Fibroblast of villous mesenchyme (primary cell): ENCODE data around the gene SHH. TPM values are rescaled to one million over a fixed set of nuclear protein-coding genes. Genes with fewer than 3 reads are reported as not detected.

ENCODE experiments used
- DNase-seq: peaks from one replicate; pipeline ENCODE4 v3.0.0-alpha.2; 2010; ENCODE audit warnings: low read depth
- H3K4me3 ChIP-seq: 2 replicates; pipeline ENCODE4 v1.5.1; 2011; ENCODE audit warnings: low read depth, mild to moderate bottlenecking, low read length
- total RNA-seq: library from RNA; depleted of rRNA; stranded (reverse); fragments of >200 nt; gene quantifications from 2 replicates; pipeline ENCODE4 v1.2.3, GENCODE V29; 2012
- TF ChIP-seq, protein P1 (sequence below): IDR thresholded peaks from 2 replicates; pipeline ENCODE4 v1.5.1; 2012; ENCODE audit warnings: low read depth, mild to moderate bottlenecking, low read length; ENCODE audit not compliant: insufficient read depth

Gene SHH
- total RNA-seq, 1 donor, result not detected

DNA sequence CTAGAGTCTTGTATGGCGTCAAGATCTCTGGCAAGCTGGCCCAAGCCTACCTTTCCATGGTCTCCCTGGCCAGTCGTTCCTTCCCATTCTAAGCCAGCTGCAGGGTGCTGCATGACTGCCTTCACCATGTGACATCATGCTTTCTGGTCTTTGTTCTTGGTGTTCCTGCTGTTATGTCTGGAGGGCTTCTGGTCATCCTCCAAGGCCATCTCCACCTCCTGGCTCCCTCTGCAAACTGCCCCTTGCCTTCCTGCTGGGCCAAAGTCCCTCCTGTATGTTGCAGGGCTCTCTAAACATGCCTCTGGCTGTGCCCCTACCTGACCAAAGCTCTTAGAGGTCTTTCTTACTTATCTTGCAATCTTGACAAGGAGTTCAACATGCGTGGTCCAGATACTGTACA lies 44.4 kb upstream of the SHH start:
- TF ChIP-seq, protein P1, sequence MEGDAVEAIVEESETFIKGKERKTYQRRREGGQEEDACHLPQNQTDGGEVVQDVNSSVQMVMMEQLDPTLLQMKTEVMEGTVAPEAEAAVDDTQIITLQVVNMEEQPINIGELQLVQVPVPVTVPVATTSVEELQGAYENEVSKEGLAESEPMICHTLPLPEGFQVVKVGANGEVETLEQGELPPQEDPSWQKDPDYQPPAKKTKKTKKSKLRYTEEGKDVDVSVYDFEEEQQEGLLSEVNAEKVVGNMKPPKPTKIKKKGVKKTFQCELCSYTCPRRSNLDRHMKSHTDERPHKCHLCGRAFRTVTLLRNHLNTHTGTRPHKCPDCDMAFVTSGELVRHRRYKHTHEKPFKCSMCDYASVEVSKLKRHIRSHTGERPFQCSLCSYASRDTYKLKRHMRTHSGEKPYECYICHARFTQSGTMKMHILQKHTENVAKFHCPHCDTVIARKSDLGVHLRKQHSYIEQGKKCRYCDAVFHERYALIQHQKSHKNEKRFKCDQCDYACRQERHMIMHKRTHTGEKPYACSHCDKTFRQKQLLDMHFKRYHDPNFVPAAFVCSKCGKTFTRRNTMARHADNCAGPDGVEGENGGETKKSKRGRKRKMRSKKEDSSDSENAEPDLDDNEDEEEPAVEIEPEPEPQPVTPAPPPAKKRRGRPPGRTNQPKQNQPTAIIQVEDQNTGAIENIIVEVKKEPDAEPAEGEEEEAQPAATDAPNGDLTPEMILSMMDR, result no peak
- no peak for DNase-seq
- no peak overlapping the region for H3K4me3 ChIP-seq

DNA sequence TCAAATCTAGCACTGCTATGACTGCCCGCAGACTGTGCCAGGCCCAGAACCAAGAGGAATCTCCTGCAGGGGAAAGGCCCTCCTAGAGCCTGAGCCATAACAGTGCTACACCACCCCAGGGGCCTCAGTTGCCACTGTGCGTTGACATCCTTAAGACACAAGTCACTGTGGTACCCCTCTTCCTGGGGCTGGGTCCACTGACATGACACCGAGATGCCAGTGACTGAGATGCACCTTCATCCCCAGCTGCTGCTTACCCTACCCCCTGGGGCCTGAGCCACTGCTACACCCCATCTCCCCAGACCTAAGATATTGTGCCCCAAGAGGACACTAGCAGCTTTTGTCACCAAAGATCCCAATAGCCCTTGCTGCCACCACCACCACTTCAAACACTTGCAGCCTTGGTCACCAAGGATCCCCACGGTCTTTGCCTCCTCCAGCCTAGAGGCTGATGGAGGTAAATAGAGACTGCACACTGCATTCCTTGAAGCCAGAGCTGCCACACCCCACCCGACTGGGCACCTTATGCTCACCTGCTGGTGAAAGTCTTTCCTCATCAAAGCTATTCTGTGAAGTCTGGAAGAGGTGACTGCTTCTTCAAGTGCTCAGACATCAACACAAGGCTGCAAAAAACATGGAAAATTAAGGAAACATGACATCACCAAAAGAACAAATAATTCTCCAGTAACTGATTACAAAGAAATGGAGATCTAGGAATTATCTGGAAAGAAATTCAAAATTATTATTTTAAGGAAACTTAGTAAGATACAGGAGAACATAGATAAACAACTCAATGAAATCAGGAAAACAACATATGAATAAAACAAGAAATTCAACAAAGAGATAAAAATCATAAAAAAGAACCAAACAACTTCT lies 40.4 kb upstream of the SHH start:
- TF ChIP-seq, protein P1, result no peak
- DNase-seq, result no peak
- H3K4me3 ChIP-seq, result no peak overlapping the region

DNA sequence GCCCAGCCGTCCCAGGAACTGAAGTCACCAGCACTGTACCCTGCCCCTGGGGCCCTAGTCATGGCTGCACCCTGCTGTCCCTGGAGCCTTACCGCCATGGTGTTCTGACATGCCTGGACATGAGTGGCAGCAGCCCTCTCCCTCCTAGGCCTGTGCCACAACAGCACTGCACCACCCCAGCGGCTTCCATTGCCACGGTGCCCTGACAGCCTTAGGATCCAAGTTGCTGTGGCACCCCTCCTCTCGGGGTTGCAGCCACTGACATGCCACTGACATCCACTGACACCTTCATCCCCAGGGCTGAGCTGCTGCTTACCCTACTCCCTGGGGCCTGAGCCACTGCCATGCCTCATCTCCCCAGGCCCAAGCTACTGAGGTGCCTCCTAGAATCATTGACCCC lies 39.6 kb upstream of the SHH start:
- no peak for DNase-seq
- TF ChIP-seq, protein P1, result no peak
- H3K4me3 ChIP-seq, result no peak overlapping the region

DNA sequence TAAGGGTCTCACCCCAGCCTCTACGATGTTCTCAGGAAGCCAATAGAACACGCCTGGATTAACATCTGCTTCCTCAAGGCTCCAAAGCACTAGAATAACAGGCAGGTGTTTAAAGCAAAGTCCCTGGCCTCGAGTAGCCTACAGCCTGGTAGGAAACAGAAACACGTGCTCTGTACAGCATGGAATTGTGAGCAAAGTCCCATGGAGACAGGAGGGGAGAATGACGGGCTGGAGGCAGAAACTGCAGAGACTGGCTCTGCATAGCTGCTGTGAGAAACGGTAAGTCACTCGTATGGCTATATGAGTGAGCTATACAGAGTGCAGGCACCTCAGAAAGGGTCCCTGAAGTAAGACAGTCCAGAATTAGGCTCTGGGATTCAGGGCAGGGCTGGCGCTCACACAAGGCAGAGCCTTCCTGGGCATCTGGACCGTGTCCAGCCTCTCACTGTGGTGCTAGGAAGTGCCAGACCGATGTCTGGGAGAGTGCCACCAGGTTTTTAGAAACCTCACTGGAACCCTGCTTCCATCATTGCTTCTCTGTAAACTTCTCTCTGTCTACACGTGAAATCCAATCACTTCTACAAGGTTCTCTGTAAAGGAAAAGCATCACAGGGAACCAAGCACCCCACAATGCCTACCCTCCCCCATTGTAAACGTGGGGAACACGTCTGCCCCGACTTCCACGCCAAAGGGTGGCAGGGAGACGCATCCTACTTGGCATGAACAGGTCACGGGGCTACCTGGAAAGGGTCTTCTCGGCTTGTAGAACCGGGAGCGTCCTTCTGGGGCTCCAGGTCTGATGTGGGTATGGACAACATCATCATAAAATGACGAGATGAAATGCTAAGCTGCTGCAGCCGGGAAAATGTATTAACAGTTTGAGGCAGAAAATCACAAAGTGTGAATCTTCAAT lies 38.8 kb upstream of the SHH start:
- no peak overlapping the region for H3K4me3 ChIP-seq
- TF ChIP-seq, protein P1, result no peak
- DNase-seq, result no peak

DNA sequence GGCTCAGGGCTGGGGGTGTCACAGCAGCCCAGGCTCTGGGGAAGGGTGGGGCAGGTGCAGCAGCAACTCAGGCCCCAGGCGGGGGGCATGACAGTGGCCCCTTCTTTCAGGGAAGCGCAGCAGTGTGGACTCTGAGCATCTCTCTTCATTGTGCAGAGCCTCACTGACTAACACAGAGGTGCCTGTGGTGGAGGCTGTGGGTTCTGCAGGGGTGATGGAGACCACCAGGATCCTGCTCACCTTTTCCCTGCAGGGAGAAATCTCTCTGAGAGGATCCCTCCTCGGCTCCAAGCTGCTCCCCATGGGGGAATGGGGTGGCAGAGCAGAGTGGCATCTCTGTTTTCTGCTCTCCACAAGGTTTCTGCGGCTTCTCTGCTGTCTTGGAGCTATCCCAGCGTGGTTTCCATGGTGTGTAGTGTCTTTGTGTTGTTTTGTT lies 37.8 kb upstream of the SHH start:
- DNase-seq, result no peak
- no peak overlapping the region for H3K4me3 ChIP-seq
- TF ChIP-seq, protein P1, result no peak

DNA sequence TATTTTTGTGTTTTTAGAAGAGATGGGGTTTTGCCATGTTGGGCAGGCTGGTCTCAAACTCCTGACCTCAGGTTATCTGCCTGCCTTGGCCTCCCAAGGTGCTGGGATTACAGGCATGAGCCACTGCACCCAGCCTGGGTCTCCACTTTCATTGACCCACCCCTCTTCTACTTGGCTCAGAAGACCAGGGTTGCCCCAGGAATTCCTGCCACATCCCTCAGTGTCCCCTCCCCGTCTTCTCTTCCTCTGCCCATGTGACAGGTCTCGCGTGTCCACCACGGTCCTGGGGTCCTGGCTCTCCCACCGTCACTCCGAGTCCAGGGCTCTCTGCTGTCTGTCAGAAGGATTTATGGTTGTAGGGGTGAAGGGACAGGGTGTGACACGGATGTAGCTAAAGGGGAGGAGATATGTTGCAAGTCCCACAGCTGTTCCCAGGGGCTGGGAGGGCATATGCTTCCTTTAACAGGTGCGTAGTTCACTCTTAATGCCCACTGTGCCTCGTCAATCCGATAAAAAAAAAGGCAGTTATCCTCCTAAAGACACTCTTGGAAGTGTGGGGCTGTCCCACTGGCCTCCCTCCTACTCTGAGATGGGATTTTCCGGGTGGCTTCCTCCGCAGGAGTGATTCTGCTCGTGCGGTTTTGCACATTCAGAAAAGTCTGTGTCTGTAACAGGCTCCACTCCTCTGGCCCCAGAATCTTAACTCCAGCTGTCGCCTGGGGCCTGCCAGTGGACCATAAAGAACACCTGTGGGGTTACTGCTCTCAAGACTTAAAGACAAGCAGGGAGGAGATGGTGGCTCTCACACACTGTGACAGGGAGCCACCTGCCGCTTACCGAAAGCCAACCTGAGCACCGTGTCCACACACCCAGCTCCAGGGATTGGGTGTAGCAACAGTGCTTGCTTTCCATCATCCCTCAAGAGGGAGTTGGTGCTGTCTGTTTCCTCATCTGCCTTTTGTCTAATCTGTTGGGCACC lies 36.7 kb upstream of the SHH start:
- TF ChIP-seq, protein P1, result no peak
- no peak for DNase-seq

More for the DNA sequence above, 36.7 kb upstream of the SHH start:
- H3K4me3 ChIP-seq, result no peak overlapping the region
